G401.6 (cell line): ENCODE data around the gene SYNJ2.

Experiments
- FAIRE-seq: peaks from 2 replicates; lab custom pipeline; 2012; peaks lifted over from hg19 to GRCh38; lab: Jason Lieb, UNC

The SYNJ2 gene

DNA sequence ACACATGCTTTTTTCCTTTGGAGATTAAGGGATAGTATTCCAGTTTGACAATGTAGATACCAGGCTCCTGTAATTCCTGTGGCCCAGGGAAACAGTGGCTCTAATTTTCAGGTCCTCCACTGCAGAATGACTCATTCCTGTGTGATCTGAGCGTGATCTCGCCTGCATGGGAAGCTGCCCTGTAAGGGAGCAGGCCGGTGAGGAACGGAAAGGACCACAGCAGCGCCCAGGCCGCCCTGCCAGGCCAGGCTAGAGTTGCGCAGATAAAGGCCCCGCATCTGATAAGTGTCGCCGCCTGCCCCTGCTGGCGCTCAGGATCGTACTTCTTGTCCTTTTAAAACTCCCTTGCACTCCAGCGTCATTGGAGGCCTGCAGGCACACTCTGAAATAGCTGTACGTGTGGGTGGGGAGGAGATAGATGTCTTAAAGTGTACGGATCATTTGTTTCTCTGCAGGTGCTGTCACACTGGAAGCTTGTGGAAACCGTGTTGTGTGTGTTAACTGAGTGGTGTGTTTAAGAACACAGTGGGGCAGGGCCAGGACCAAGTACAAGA lies 60.7 kb downstream of the SYNJ2 start:
- no peak for FAIRE-seq

DNA sequence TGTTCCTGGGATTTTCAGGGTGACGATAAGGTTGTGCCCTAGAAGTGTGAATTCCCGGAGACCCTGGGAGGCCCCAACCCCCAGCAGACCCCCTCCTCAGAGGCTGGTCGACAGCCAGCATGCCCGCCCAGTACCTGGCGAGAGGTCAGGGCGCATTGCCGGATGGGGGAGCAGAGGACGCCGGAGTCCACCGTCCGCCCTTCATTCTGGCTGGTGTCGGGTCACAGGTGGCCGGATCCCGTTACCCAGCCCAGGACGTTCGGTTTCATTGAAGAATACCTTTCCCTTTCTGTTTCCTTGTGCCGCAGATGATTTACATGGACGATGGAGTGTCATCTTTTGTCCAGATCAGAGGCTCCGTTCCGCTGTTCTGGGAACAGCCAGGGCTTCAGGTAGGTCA lies 61.3 kb downstream of the SYNJ2 start:
- no peak for FAIRE-seq

DNA sequence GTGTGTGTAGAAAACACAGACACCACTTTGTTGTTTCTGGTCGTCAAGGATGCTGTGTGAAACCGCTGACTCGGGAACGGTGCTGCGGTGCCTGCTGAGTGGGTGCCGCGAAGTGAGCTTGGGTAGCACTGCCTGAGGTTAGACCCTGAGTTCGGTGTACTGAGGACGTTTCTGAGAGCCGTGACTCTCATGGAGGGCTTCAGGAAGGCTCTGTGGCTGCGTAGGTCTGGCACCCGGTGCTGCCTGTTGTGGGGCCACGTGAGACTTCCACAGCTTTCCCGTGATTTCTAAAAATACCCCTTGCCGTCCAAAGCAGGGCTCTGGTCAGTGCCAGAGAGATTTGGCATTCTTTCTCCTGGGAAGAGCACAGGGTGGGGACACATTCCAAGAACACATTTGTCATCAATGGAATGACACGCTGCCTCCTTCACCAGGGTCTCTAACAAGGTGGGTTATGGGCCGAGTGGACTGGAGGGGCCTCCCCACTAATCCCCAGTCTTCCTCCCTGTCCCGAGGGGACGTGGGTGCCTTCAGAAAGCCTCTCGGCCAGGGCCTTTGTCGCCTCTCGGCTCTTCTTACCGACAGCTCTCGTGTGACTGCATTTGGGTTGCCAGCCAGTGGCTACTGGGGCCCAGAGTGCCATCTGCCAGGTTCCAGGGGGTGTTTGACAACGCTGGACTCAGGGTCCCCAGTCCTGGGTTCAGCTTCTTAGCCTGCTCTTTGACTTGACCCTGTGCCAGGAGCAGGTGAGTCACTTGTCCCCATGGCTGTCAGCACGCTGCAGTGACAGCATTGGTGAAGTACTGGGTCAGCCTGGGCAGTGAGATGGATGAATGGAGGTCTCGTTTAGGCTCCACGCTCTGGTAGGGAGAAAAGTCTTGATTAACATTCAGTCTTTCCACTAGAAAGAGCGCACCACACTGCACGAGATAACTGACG lies 62.2 kb downstream of the SYNJ2 start:
- no peak for FAIRE-seq

DNA sequence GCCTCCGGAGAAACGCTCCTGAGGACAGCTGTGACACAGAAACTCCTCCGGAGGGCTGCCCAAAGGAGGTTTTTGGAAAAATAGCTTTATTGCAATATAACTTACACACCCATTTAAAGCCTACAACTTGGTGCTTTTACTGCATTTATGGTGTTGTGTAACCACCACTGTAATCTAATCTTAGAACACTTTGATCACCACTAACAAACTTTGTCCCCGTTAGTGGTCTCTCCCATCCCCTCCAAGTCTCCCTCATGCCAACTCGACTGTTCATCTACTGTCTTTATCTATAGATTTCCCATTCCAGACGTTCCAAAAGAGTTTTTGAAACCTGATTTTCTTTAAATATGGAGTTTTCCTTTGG lies 62.8 kb downstream of the SYNJ2 start:
- no peak for FAIRE-seq

DNA sequence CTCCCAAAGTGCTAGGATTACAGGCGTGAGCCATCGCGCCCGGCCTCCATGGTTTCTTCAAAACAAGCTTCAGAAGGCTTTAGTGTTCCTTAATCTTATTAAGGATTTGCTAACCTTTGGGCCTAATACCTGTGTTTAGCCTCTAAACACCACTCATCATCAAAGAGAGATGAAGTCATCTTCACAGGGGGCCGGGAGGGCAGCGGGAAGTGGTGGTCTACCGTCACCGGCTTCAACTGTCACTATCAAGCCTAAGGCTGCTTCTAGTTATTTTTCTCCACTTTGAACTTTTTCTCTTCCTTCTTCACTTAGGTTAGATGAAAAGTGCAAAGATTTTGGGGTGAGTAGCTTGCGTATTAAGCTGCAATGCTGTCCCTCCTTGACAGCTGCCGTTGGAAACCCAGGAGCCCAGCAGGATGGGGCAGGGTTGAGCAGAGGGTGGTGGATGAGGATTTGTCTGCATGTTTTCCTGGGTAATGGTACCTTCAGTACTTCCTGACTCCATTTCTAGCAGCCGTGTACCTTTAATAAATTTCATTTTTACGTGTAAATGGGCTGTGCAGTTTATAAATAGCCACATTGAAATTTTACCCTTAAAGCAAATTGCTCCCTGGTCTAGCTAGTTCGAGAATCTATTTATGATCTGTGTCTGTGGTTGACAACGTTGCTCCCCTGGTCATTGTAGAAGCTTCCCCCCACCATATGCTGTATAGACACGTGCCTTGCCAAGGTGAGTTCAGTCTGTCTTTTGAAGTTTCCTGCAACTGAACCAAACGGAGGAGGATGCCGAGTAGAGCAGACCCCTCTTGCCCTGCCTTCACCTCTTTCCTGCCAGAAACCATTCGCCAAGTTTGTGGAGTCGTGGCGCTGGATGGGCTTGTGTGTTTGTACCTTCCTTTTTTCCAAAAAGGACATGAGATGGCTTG lies 64.8 kb downstream of the SYNJ2 start:
- FAIRE-seq, result no peak

DNA sequence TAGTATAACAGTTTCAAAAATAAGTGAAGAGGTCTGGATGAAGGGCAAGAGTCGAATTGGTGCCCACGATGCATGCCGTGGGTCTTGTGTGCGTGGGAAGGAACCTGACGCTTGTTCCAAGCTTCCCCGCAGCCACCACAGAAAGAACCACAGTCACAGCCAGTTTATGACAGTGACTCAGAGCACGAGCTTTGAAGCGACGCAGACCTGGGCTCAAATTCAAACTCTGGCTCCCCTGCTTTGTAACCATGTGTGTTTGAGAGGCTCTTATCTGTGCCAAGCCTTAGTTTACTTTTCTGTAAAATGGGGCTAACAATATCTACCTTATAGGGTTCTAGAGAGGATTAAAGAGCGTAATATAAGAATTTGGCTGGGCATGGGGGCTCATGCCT lies 65.5 kb downstream of the SYNJ2 start:
- FAIRE-seq, result no peak

DNA sequence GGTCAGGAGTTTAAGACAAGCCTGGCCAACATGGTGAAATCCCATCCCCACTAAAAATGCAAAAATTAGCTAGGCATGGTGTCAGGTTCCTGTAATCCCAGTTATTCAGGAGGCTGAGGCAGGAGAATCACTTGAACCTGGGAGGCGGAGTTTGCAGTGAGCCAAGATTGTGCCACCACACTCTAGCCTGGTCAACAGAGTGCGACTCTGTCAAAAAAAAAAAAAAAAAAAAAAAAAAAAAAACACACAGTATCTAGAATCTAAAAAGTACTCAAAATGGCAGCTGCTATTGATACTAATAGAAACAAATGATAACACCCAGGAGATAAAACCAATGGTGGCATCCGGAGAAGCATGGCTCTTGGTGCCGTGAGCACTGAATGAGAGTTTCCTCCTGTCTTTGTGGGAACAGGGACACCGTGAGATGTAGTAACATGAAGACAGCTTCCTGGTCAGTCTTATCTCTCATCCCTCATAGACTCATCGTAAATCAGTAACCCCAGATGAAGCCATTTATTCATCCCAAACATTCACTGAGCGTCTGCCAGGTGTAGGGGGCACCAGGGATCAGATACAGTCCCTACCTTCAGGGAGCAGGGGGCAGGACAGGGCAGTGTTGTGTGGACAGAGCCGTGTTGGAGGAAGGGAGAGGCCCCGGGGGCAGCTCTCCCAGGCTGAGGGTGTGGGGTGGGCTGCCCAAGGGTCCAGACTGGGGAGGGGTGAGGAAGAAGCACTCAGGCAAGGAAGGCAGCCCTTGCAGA lies 66.1 kb downstream of the SYNJ2 start:
- FAIRE-seq, result no peak

DNA sequence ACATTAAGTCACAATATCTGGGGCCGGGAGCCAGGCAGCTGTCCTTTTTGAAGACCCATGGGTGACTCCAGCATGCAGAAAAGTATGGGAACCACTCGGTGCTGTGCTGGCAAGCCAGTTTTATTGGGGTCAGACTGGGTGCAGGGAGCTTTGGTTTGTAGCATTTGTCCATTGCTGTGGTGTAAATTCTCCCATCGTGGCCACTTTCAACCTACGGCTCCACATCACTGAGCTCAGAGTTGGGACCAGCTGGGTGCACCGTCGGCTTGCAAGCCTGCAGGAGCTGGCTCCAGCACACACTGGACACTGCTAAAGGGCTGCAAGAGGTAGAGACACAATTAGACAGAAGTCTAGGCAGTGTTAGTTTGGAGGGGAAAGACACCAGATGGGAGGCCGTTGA lies 66.9 kb downstream of the SYNJ2 start:
- FAIRE-seq, result no peak

DNA sequence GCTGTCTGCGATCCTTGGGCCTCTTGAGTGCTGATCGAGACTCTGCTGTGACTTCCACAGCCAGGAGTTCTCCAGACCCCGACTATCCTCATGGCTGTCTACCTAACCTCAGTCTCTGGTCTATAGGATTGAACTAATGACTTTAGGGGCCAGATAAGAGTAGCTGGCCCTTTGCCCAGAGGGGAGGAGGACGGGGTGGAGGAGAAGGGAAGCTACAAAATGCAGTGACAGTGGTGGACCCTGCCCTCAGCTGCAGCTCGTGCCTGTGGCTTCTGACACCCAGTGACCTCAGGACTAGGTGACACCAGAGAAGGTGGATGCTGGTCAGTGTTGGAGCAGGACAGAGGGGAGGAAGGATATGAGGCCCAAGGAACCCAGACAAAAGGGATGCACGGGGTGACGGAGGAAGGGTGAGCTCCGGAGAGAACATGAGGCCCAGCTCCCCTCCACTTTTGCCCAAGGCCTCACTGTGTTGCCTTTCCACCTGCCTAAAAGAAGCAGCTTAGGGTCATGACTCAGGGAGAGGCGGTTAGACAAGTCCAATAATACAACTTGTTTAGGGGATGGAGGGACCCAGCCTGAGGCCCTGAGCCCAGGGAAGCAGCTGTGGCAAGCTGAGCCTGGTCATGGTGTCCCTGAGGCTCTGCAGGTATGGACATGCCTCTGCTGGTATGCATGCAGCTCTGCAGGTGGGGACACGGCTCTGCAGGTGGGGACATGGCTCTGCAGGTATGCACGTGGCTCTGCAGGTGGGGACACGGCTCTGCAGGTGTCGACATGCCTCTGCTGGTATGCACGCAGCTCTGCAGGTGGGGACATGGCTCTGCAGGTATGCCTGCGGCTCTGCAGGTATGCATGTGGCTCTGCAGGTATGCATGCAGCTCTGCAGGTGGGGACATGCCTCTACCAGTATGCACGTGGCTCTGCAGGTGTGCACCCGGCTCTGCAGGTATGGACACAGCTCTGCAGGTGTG lies 67.7 kb downstream of the SYNJ2 start:
- FAIRE-seq, result no peak

DNA sequence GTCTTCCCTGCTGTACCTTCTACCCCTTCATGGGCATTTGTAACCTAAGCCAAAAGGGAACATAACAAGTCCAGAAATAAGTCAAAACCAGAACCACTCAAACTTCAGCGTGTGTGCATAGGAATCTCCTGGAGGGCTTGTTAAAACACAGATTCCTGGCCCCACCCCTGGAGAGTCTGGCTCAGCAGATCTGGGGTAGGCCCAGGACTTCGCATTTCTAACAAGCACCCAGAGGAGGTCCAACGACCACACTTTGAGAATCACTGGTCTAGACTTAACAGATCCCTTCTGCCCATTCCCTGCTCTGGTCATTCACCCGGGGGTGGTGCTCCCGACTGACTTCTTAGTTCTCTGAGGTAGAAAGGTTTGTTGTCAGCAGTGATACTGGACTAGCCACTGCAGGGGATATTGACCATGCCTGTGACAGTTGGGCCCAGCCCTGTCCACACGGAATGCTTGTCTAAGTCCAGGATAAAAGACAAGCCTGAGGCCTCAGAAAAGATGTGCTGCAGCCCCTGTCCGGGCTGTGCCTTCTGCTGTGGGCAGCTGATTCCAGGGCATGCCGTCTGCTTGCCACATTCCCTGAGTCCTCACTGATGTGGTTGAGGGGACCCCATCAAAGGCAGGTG lies 68.6 kb downstream of the SYNJ2 start:
- no peak for FAIRE-seq

DNA sequence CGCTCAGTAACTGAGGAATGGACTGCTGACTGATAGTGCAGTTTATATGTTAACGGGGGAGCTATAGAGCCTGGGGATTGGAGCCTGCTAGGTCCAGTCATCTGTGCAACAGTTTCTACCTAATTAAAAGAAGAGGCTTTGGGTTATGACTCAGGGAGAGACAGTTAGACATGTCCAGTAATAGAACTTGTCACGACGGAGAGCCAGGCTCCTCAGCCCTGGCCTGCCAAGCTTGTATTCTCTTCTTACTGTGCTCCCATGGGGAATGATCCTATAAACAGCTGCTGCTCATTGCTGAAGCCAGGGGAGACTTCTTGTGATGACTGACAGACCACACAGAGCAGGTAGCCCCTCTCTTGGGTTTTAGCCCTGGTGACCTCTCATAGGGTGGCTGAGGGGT lies 69.3 kb downstream of the SYNJ2 start:
- FAIRE-seq, result no peak

DNA sequence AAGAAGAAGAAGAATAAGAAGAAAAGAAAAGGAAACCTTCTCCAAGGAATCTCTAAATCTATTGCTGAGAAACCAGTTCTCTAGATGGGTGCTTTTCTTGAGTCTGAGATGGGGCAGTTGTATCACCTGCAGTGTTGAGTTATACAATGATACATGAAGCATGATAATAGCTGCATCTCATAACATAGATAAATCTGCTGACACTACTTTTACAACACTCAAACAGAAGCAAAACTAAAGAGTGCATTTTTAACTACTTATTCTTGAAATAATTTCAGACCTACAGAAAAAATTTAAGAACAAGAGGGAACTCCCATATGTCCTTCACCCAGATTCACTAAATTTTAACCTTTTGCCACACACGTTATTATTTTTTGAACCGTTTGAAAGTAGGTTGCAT lies 70.3 kb downstream of the SYNJ2 start:
- FAIRE-seq, result no peak

DNA sequence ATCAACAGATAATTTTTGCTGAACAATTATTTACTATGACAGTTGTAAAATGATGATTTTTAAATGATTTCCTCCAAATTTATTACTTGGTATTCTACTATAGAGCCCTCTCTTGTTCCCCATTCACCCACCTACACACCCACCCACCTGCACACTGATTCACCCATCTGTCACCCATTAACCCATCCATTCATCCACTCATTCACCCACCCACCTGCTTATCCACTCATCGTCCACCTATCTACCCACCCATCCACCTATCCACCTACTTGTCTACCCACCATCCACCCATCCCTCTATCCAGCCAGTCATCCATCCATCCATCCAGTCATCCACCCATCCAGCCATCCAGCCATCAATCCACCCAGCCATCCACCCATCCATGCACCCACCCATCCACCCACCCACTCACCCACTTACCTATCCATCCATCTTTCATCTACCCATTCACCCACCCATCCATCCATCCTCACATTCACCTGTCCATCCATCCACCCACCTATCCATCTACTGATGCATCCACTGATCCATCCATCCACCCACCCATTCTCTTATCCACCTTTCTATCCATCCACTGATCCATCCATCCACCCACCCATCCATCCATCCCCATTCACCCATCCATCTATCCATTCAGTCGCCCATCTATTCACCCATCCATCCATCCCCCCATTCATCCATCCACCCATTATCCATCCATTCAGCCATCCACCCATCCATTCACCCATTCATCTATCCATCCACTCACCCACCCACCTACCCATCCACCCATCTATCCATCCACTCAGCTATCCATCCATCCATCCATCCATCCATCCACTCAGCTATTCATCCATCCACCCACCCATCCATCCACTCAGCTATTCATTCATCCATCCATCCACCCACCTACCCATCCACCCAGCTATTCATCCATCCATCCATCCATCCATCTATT lies 72.0 kb downstream of the SYNJ2 start:
- no peak for FAIRE-seq

DNA sequence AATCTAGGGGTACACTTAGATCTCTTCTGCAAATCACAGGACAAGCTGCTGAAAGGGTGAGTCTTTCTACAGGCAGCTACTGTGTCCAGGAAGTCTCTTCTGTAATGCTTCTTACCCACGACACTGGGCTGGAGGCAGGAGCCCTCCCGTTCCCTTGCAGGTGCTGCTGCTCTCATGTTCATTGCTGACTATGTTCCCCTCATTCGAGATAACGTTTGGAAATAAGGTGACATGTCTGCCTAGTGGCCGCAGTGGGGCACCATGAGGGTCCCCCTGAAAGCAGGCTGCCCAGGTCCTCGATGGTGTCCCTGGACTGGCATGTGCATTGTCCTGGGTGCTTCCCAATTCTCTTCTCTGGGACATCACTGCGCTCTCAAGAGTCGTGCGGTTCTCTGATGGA lies 74.7 kb downstream of the SYNJ2 start:
- no peak for FAIRE-seq

DNA sequence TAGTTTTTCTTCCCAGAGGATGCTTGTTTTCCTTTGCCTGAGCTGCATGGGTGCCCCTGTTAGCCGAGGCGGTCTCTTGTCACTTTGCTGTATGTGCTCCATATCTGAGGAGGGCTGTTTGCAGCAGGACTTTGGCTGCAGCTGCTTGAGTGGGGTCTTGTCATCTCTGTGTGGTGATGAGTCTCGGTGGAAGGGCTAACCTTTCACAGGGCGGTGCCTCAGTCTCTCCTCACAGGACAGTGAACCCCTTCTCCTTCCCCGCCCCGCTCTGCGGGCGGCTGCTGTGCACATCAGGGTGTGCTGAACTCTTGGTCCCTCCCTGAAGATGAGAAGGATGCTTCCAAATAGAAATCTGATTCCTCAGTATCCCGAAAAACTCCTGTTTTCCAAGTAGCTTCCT lies 75.1 kb downstream of the SYNJ2 start:
- no peak for FAIRE-seq

DNA sequence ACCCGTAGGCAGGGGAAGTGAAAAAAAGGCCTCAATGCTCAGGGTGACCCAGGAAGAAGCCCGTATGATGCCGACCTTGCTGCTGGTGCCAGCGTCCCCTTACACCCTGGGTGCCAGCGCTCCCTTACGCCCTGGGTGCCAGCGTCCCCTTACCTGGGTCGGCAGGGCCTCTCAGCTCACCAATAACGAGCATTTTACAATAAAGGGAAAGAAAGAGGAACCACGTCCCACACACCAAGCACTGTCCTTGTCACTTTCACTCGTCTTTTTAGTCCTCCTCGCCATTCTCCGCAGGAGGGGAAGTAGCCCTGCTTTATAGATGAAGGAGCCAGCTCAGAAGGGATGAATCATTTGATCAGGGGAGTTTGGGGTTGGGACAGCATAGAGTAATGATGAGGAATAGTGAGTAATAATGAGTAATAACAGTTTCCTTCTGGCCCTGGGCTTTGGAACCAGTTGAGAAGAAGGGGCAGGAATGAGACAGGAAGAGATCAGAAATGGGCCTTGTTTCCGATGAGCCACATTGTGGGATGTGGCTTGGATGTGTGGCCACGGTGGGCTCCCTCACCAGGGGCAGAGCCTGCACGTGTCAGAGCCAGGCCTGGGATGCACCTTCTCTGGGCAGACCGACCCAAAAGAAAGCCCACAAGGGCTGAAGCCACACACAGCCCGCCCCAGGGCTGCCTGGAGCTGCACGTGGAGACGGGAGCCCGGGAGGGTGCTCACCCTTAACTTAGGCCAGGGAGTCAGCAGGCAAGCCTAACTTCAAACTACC lies 75.7 kb downstream of the SYNJ2 start:
- no peak for FAIRE-seq

DNA sequence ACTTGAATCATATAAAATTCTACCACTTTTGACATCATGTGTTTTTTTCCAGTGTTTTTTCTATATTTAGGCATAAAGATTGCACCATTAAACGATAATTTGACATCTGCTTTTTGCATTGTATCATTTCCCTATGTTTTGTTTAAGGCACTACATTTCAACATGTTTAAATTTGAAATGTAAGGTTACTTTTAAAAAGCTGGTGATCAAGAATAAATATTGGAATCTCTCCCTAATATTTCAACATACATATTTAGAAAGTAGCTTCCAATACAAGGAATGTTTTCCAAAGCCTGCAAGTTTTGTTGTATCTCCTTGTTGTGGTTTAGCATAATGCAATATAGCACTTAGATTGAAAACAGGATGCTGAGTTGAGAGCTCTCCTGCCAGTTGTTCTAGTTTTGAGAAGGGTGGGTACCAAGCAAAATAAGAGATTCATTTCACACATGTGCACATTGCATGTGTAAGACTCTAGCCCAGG lies 76.5 kb downstream of the SYNJ2 start:
- FAIRE-seq, result no peak

DNA sequence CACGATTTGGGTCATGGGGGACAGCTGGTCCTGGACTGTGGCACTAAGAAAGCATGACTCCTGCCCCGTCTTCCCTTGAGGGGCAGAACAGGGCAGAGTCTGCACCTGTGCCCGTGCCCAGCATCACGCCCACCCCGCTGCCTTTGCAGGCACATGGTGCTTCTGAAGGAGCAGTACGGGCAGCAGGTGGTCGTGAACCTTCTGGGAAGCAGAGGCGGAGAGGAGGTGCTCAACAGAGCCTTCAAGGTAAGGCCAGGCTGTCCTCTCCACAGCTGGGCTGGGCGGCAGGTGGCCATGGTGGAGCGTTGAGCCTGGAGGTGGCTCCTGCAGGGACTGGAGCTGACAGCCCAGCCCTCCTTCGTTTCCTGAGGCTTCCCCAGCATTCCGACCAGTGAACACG lies 77.4 kb downstream of the SYNJ2 start:
- no peak for FAIRE-seq
